ENCODE results near the gene RAMACL. TPM values are rescaled to one million over a fixed set of nuclear protein-coding genes. Genes with fewer than 3 reads are reported as not detected.
"Not testable (repeated sequence)": the region's sequence is repeated elsewhere in the genome, so short reads cannot be mapped to it uniquely, and the experiment has no call there.

Gene RAMACL
- total RNA-seq, 2 donors from 2014 or later: 0.81 to 1.1 TPM

DNA sequence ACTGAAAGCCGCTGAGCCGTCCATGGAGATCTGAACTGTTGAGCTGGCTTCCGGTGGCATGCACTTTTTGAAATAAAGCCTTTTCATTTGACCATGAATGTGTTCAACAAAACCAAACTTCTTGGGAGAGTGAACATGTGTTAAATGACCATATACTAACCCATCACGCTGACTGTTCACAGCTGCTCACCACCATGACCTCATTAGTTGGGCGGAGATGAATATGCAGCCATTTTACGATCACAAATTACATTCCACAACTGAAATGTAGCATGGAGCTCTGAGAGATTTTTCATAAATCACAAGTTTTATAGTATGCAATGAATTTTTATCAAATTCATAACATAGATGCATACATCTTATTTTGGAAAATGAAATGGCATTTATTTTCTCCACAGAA, 4.2 kb downstream of the RAMACL start:
- DNase-seq (no peak), ATAC-seq (no peak)
- intact Hi-C loops (cut with DNase I, micrococcal nuclease): no loop called here

GRCh38 chr6:166581801-166582200, 4.7 kb downstream of the RAMACL start:
- ATAC-seq; intact Hi-C loops (cut with DNase I, micrococcal nuclease); DNase-seq: not testable (repeated sequence)

GRCh38 chr6:166581091-166581511, 5.4 kb downstream of the RAMACL start:
- ATAC-seq (no peak), DNase-seq (no peak)
- intact Hi-C loops (cut with DNase I, micrococcal nuclease): no loop called here

GRCh38 chr6:166580076-166581050, 6.1 kb downstream of the RAMACL start:
- DNase-seq: no peak
- intact Hi-C loops (cut with DNase I, micrococcal nuclease): no loop called here
- ATAC-seq: no peak

GRCh38 chr6:166579237-166579850, 7.1 kb downstream of the RAMACL start:
- intact Hi-C loops (cut with DNase I, micrococcal nuclease): no loop called here
- DNase-seq (no peak), ATAC-seq (no peak)

DNA sequence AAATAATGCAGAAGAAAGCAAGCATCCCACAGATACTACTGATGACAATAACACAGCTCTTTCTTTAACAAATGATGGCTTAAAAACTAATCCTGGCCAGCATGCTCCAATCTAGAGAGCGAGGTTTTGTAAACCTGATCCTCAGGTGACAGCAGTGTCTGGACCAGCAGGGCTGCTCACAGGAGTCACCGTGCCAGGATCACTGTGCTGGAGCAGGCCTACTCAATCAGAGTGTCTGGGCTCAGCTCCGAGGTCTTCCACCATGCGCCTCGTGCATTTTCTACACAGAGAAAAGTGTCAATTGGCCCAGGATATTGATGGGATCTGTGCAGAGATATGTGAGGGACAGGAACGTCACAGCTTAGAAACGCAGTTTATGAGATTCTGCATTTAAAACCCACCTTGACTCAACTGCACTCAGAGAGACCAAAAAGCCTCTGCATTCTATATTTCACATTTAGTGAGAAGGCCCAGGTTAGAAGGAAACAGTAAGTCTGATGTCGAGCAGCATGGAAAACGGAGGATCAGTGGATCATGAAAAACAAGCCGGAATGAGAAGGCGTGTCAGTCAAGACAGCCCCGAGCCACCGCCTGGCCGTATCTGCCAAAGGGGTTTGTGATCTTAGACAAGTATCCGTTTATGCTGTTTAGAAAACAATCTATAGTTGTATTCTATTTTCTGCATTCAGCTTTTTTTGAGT, 7.8 kb downstream of the RAMACL start:
- intact Hi-C loops (cut with DNase I, micrococcal nuclease): no loop called here
- no peak for DNase-seq
- no peak for ATAC-seq

GRCh38 chr6:166575205-166575604, 11.3 kb downstream of the RAMACL start:
- intact Hi-C loops (cut with DNase I, micrococcal nuclease): no loop called here
- ATAC-seq (no peak), DNase-seq (no peak)

DNA sequence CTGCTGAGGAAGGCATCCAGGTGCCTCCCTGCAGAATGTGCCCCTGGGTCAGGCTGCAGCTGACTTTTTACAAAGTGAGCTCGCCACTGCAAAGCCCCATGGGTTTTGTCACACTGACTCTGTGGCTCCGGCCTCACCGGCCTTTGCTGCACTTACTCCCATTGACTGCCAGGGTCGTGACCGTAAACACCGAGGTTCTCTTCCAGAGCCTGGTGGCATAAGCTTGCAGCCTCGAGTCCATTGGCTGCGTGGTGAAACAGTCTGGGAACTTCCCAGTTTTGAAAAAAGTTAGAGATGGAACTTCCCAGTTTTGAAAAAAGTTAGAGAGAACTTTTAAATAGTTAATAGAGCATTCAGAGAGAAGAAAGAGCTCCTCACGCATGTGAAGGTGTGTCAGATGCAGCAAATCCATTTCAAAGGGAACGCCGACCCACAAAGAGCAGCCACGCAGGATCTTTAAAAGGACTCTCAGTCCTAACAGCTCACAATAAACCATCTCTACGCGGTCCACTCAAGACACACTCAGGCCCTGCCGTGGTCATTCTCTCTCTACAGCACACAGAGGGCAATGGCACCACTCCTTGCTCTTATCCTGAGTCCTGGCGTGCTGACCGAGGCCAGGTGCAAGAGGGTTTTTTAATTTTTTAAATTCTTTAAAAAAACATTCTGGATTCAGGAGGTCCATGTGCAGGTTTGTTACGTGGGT, 12.8 kb downstream of the RAMACL start:
- intact Hi-C loops (cut with DNase I, micrococcal nuclease): no loop called here
- no peak for ATAC-seq
- no peak for DNase-seq

- ATAC-seq: no peak
- intact Hi-C loops (cut with DNase I, micrococcal nuclease): no loop called here
- DNase-seq: no peak
Observed at GRCh38 chr6:166572370-166573261, 13.9 kb downstream of the RAMACL start.

DNA sequence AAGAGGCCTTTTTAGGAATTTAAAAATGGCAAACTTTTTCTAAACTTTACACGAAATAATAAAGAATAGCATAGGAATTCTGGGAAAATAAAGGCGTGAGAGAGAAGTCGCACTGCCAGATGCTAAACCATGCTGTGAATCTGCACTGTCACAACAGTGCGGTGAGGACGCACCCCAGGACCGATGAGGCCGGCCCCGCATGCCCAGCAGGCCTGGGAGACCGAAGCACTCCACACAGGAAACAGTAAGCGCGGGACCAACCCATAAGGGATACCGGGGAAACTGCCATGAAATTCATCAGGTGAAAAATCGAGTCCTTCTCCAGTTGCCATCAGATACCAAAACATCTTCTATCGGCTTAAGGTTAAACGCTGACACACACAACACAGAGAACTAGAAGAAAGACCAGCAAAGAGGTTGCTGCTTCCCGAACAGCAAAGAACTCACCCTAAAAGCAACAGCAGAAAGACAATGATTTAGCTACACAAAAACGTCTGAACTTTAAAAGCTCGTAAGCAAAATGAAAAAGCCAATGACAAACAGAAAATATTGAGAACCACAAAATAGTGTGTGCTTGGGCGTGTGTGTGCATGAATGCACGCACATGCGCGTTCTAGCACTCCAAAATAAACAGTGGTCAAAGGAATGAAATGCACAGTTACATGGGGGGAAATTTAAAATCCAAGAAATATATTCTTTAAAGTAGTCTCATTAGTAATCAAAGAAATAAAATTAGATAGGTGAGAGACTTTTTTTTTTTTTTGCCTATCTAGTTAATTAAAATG, 15.4 kb downstream of the RAMACL start:
- DNase-seq: no peak
- ATAC-seq: no peak
- intact Hi-C loops (cut with DNase I, micrococcal nuclease): no loop called here

- intact Hi-C loops (cut with DNase I, micrococcal nuclease): no loop called here
- no peak for ATAC-seq
- DNase-seq: no peak
Observed at GRCh38 chr6:166569206-166569605, 17.3 kb downstream of the RAMACL start.

DNA sequence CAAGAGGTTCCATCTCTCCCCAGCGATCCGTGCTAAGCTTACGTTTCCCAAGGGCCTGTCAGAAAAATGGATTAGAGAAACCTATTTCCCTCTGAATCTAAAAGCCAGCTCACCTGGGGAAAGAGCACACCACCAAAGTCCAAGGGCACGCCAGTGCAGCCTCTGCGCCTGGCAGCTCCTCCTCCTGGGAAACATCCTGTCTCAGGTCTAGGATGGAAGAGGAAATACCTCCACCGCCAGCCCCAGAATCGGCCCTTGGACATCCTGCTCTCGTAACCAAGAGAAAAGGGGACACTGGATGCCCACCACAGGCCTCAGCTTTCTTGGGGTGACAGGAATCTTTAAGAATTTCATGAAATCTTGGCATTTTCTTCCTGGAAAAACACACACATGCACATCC, 18.7 kb downstream of the RAMACL start:
- ATAC-seq (no peak), DNase-seq (no peak)
- intact Hi-C loops (cut with DNase I, micrococcal nuclease): no loop called here

DNA sequence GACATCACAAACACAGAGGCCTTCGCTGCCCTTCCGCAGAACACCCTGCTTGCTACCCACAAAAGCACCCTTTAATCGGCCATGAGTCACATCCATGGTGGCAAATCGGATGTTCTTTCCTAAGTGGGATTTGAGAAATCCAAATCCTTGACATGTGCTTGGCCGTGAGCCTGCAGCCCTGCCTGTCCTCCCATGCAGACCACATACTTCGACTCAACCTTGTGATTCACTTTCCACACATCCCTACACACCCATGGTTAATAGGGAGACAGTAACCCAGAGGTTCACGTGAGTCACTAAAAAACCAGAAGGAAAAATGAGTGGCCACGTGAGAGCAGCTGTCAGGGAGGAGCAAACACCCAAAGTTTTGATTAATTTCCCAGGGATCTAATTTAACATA, 19.4 kb downstream of the RAMACL start:
- intact Hi-C loops (cut with DNase I, micrococcal nuclease): no loop called here
- no peak for DNase-seq
- ATAC-seq: no peak

DNA sequence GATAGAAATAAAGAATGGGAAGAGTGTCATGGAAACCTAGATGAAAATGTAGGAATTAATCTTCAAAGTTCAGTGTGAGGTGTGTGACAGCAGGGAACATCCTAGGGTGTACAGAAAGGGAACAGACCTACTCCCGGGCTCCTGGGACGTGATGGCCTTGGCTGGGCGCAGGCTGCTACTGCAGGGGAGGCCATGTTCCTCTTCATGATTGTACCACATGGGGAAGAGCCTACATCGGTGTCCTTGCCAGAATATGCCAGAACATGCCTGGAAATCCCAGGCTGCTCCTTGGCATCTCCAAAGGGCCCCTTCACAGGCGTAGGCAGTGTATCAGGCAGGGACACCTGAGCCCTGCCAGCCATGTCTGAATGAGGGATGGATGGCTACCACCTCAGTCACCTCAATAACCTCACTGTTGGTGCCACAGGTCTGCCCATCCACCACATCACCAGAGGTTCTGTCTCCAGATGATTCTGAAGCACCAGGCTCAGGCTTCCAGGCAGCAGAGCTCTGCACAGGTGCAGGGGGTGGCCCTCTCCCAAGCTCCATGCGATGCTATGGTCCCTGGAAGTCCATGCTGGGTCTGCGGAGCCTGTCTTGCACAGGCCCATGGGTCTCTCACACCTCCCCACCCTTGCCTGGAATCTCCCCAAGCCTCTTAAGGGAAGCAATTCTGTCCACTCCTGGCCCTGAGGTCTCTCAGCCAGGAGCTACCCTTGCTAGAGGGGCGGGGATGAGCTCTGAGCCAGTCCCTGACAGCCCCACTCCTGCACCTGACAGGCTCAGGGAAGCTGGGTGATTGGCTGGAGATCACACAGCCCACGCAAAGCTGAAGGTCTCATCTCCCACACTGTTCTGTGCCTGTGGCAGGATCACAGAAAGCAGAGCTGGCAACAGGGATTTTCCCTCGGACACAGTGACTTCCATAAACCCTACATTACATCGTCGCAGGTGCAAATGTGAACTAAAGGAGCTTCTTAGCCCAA, 20.2 kb downstream of the RAMACL start:
- ATAC-seq (no peak), DNase-seq (no peak)
- intact Hi-C loops (cut with DNase I, micrococcal nuclease): no loop called here

DNA sequence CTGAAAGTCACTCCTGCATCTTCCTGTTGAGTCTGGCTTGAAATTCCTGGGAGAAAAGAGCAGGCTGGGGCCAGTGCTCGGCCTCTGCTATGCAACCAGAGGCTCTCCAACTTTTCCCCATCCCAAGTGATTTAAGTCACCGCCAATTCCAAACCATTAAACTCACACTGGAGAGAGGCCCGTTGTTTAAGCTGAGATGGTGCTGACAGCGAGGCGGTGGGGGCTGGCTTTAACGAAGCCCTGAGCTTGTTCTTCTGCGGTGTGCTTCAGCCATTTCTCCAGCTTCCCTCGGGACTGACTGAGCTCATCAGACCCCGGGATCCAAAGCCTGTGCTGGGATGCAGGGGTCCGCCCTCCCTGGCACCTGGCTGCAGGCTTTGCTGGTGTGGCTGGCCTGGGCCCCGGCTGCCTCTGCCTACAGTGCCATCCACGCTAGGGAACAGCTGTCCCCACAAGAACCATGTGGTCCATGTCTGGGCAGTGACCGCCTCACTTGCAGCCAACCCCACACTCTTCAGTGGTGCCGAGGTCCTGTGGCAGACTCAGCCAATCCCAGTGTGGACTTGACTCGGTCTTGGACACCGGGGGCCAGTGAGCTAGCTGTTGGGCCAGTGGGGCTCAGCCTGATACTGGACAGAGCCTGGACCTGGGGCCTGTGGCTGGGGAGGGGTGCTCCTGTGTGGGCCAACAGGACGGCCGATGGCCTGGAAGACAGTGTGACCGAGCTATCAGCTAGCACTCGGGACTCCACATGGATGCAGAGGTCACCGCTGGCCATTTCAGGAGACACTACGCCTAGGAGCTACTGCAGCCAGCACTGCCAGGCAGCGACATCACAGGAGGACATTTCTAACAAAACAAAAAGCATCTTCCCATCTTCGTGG, 21.2 kb downstream of the RAMACL start:
- DNase-seq (no peak), ATAC-seq (no peak)
- intact Hi-C loops (cut with DNase I, micrococcal nuclease): no loop called here

Data from left colon (tissue), 2 donors.